DOHH2 (cell line): Measurements from ENCODE around the gene LAMB1.

Source experiments
- H3F3A ChIP-seq: fragments of 200-600 bp; sonication (generic), shearing (Covaris generic); 2 replicates; pipeline ENCODE4 v1.6.0; 2016; ENCODE audit warnings: antibody characterized with exemption, mild to moderate bottlenecking; ENCODE audit not compliant: control insufficient read depth, insufficient read depth
- H3K27ac ChIP-seq: fragments of 200-600 bp; sonication (generic); 2 replicates; pipeline ENCODE4 v1.5.1; 2014; ENCODE audit warnings: low read depth, mild to moderate bottlenecking, low read length, moderate library complexity
- H3K27me3 ChIP-seq: fragments of 200-600 bp; sonication (generic); 2 replicates; pipeline ENCODE4 v1.6.1; 2014; ENCODE audit warnings: mild to moderate bottlenecking, low read length, mixed read lengths; ENCODE audit not compliant: control insufficient read depth
- H3K36me3 ChIP-seq: fragments of 200-600 bp; sonication (generic); 2 replicates; pipeline ENCODE4 v1.6.1; 2014; ENCODE audit warnings: mild to moderate bottlenecking, low read length, moderate library complexity, mixed read lengths; ENCODE audit not compliant: control insufficient read depth
- H3K4me1 ChIP-seq: fragments of 200-600 bp; sonication (generic); 2 replicates; pipeline ENCODE4 v1.6.1; 2014; ENCODE audit warnings: mild to moderate bottlenecking, low read length, mixed read lengths; ENCODE audit not compliant: control insufficient read depth
- H3K4me2 ChIP-seq: fragments of 200-600 bp; sonication (generic); 2 replicates; pipeline ENCODE4 v1.6.0; 2014; ENCODE audit warnings: mild to moderate bottlenecking, low read length, moderate library complexity
- H3K4me3 ChIP-seq: fragments of 200-600 bp; sonication (generic); 2 replicates; pipeline ENCODE4 v1.5.1; 2014; ENCODE audit warnings: mild to moderate bottlenecking, low read length, mixed read lengths
- H3K79me2 ChIP-seq: fragments of 200-600 bp; sonication (generic); 2 replicates; pipeline ENCODE4 v1.6.1; 2014; ENCODE audit warnings: mild to moderate bottlenecking, low read length, mixed read lengths; ENCODE audit not compliant: control insufficient read depth
- H3K9me2 ChIP-seq: fragments of 200-600 bp; sonication (generic); replicated peaks from 2 replicates; pipeline ENCODE4 v1.6.1; 2014; ENCODE audit warnings: mild to moderate bottlenecking, low read length, mixed read lengths; ENCODE audit not compliant: control insufficient read depth
- H3K9me3 ChIP-seq: fragments of 200-600 bp; sonication (generic); 2 replicates; pipeline ENCODE4 v1.6.1; 2014; ENCODE audit warnings: antibody characterized with exemption, low read length, mixed read lengths; ENCODE audit not compliant: control insufficient read depth, insufficient read depth
- H4K20me1 ChIP-seq: fragments of 200-600 bp; sonication (generic); 2 replicates; pipeline ENCODE4 v1.6.0; 2014; ENCODE audit warnings: low read depth, mild to moderate bottlenecking, antibody characterized with exemption, low read length, moderate library complexity; ENCODE audit not compliant: control insufficient read depth, insufficient read depth
- EZH2phosphoT487 ChIP-seq: fragments of 200-600 bp; sonication (generic); IDR thresholded peaks from 2 replicates; pipeline ENCODE4 v1.6.1; 2017; ENCODE audit warnings: borderline replicate concordance, mild to moderate bottlenecking, antibody characterized with exemption, low read length, moderate library complexity, mixed read lengths
- TF ChIP-seq, protein P1 (sequence below): fragments of 200-600 bp; sonication (generic); IDR thresholded peaks from one replicate; pipeline ENCODE4 v1.5.1; 2014; ENCODE audit warnings: antibody characterized with exemption, mild to moderate bottlenecking, low read depth, low read length; ENCODE audit not compliant: poor library complexity, severe bottlenecking

Gene LAMB1

DNA sequence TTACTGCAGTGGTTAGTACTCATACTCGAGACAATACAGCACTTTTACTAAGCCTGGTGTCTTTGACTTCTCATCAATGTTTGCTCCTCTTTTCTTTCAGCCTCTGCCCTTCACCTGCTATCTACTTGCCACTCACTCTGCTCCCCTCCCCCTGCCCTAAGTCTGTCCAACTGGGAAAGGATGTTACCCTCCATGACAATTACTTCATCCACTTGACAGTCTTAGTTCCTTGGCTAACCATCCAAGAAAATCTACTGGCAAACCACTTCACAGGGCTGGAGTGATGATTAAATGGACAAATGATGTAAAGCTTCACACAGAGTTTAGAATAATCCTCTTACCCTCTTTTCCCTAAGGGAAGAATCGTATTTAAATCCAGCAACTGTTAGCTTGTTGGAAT, 120.2 kb downstream of the LAMB1 start:
- H3F3A ChIP-seq: no peaks in the 10 kb centered on the region
- H3K79me2 ChIP-seq: no peaks in the 10 kb centered on the region
- peaks cover 27% of the 10 kb centered on the region for H3K27me3 ChIP-seq
- H3K4me3 ChIP-seq: no peak overlapping the region
- no peaks in the 10 kb centered on the region for H3K9me2 ChIP-seq
- no peak overlapping the region for H3K27ac ChIP-seq
- TF ChIP-seq EZH2phosphoT487: no peak
- TF ChIP-seq, protein P1, sequence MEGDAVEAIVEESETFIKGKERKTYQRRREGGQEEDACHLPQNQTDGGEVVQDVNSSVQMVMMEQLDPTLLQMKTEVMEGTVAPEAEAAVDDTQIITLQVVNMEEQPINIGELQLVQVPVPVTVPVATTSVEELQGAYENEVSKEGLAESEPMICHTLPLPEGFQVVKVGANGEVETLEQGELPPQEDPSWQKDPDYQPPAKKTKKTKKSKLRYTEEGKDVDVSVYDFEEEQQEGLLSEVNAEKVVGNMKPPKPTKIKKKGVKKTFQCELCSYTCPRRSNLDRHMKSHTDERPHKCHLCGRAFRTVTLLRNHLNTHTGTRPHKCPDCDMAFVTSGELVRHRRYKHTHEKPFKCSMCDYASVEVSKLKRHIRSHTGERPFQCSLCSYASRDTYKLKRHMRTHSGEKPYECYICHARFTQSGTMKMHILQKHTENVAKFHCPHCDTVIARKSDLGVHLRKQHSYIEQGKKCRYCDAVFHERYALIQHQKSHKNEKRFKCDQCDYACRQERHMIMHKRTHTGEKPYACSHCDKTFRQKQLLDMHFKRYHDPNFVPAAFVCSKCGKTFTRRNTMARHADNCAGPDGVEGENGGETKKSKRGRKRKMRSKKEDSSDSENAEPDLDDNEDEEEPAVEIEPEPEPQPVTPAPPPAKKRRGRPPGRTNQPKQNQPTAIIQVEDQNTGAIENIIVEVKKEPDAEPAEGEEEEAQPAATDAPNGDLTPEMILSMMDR: no peak
- H4K20me1 ChIP-seq: no peaks in the 10 kb centered on the region
- no peaks in the 10 kb centered on the region for H3K9me3 ChIP-seq
- peaks cover 3% of the 10 kb centered on the region; the same call in 1 of the 2 replicates for H3K4me1 ChIP-seq
- no peak overlapping the region for H3K4me2 ChIP-seq
- no peaks in the 10 kb centered on the region for H3K36me3 ChIP-seq

DNA sequence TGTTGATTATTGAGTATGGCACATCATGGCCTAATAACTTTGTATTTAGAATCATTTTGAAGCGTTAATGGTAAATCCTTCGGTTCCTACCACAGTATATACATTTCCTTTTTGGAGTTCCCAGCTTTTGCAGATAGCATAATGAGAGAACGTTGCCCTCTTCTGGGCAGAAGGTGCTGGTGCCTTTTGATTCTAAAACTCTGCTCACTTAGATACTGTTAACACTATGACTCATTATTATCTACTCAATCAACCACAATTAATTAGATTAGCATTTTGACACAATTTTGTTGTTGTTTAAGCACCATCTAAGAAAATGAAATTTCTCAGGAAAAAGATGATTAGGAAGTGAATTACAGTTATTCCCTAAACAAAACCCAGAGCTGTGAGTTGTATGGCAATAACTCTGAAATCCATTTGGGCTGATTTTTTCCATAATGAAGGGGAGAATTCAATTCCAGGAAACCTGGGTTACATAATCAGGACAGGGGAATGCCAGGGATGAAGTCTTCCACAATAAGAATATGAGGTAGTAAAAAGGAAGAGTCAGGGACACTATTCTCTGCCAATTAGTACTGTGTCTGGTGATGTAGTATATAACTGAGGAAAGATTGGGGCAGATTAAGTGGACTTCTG, 123.4 kb downstream of the LAMB1 start:
- Histone ChIP-seq H3K9me2 (no peaks in the 10 kb centered on the region), H3K36me3 (no peaks in the 10 kb centered on the region), H3K27ac (no peak overlapping the region), H4K20me1 (no peaks in the 10 kb centered on the region), H3K4me1 (peaks cover 12% of the 10 kb centered on the region), H3K27me3 (peaks cover 23% of the 10 kb centered on the region), H3F3A (peaks cover 6% of the 10 kb centered on the region), H3K4me2 (0 out of 2 replicates have a peak overlapping the region, but pooled peaks have one; percentile 26), H3K79me2 (no peaks in the 10 kb centered on the region), H3K9me3 (no peaks in the 10 kb centered on the region), H3K4me3 (no peak overlapping the region)
- TF ChIP-seq, protein P1: peak; percentile 96
- no peak for TF ChIP-seq EZH2phosphoT487

DNA sequence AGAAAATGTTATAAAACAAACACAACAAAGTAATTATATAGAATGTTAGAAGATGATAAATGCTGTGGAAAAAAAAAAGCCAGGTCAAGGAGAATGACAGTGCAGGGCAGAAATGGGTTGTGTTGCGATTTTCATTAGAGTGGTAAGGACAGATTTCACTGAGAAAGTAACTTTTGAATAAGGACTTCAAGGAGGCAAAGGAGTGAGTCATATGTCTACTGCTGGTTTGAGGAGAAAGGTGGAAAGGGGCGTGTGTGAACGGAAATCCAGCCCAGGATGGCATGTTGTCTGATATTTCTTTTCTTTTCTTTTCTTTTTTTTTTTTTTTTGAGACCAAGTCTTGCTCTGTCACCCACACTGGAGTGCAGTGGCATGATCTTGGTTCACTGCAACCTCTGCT, 124.3 kb downstream of the LAMB1 start:
- peaks cover 12% of the 10 kb centered on the region for H3K4me1 ChIP-seq
- H3K9me3 ChIP-seq: no peaks in the 10 kb centered on the region
- peaks cover 6% of the 10 kb centered on the region for H3F3A ChIP-seq
- H4K20me1 ChIP-seq: no peaks in the 10 kb centered on the region
- no peak overlapping the region for H3K27ac ChIP-seq
- H3K79me2 ChIP-seq: no peaks in the 10 kb centered on the region
- TF ChIP-seq EZH2phosphoT487: no peak
- TF ChIP-seq, protein P1: no peak
- H3K36me3 ChIP-seq: no peaks in the 10 kb centered on the region
- no peak overlapping the region for H3K4me3 ChIP-seq
- H3K9me2 ChIP-seq: no peaks in the 10 kb centered on the region
- peaks cover 16% of the 10 kb centered on the region for H3K27me3 ChIP-seq
- no peak overlapping the region for H3K4me2 ChIP-seq
